Measurements from ENCODE around the gene SBF2.

Gene SBF2

DNA sequence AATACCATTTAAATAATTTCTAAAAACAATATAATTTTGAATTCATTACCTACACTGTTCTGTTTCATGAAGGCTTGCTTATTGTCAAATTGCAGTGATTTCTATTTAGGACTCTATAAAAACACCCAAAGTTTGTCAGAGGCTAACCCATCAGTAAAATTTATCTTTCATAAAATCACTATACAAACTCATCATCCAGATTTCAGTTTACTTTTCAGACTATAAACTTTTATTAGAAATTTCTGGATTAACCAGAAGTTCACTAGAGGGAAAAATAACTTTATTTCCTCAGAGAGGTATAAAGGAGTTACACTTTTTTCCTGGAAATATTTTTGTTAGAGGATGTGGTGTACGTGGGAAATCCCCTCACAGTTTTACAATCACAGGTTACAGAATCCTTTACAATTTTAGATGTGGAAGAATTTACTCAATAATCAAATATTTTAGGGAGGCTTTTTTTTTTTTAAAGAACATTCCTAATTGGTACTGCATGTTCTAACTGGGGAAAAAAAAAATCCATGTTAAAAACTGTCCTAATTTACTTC is 453.5 kb downstream of the SBF2 start:
- no peak overlapping the region for H3K4me3 ChIP-seq (ENCODE audit: low read depth, low read length)
- TF ChIP-seq, protein P1, sequence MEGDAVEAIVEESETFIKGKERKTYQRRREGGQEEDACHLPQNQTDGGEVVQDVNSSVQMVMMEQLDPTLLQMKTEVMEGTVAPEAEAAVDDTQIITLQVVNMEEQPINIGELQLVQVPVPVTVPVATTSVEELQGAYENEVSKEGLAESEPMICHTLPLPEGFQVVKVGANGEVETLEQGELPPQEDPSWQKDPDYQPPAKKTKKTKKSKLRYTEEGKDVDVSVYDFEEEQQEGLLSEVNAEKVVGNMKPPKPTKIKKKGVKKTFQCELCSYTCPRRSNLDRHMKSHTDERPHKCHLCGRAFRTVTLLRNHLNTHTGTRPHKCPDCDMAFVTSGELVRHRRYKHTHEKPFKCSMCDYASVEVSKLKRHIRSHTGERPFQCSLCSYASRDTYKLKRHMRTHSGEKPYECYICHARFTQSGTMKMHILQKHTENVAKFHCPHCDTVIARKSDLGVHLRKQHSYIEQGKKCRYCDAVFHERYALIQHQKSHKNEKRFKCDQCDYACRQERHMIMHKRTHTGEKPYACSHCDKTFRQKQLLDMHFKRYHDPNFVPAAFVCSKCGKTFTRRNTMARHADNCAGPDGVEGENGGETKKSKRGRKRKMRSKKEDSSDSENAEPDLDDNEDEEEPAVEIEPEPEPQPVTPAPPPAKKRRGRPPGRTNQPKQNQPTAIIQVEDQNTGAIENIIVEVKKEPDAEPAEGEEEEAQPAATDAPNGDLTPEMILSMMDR (IDR thresholded peaks at IDR 0.05; ENCODE audit: low read depth, low read length), result no peak

DNA sequence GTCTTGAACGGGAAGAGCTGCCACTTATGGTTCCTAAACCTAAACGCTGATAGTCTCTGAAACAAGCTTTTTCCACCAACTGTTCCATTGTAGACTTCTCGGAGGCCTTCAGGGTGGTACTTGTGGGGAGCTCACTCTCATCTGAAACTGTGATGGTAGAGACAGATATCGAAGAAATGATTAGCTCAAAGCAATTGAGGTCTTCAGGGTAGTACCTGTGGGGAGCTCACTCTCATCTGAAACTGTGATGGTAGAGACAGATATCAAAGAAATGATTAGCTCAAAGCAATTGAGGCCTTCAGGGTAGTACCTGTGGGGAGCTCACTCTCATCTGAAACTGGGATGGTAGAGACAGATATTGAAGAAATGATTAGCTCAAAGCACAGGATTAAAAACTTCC is 454.5 kb downstream of the SBF2 start:
- H3K4me3 ChIP-seq (ENCODE audit: low read depth, low read length), result no peak overlapping the region
- TF ChIP-seq, protein P1 (IDR thresholded peaks at IDR 0.05; ENCODE audit: low read depth, low read length), result no peak

- TF ChIP-seq, protein P1 (IDR thresholded peaks at IDR 0.05; ENCODE audit: low read depth, low read length), result no peak
Observed at GRCh38 chr11:9838961-9839360, 455.1 kb downstream of the SBF2 start.

GRCh38 chr11:9838229-9838628 is 455.8 kb downstream of the SBF2 start:
- H3K4me3 ChIP-seq (ENCODE audit: low read depth, low read length), result no peak overlapping the region
- TF ChIP-seq, protein P1 (IDR thresholded peaks at IDR 0.05; ENCODE audit: low read depth, low read length), result no peak

More at GRCh38 chr11:9838961-9839360, 455.1 kb downstream of the SBF2 start:
- no peak overlapping the region for H3K4me3 ChIP-seq (ENCODE audit: low read depth, low read length)

- TF ChIP-seq, protein P1 (IDR thresholded peaks at IDR 0.05; ENCODE audit: low read depth, low read length), result no peak
- no peak overlapping the region for H3K4me3 ChIP-seq (ENCODE audit: low read depth, low read length)
Observed at GRCh38 chr11:9834291-9834690, 459.7 kb downstream of the SBF2 start.

- TF ChIP-seq, protein P1 (IDR thresholded peaks at IDR 0.05; ENCODE audit: low read depth, low read length), result no peak
- no peak overlapping the region for H3K4me3 ChIP-seq (ENCODE audit: low read depth, low read length)
Observed at GRCh38 chr11:9831122-9831521, 462.9 kb downstream of the SBF2 start.

DNA sequence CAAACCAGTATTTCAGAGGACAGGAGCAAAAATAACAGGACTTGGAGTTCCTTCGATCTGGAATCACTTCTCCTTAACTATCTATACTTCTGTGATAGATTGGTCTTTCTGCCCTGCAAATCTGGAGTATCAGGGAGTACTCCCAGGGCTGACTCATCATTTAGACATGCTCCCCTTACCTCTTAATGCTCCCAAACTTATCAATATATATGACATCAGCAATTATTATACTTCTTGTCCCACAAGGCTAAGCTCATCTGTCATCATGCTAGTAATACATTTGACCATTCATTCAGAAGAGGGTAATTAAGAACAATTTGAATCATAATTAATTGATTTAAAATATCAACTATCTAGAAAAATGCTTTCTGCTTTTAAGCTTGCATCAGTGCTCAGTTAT is 466.3 kb downstream of the SBF2 start:
- no peak overlapping the region for H3K4me3 ChIP-seq (ENCODE audit: low read depth, low read length)
- TF ChIP-seq, protein P1 (IDR thresholded peaks at IDR 0.05; ENCODE audit: low read depth, low read length), result no peak

Measured in WI38 (cell line).